Retinal pigment epithelial cell (primary cell): Measurements from ENCODE around the gene CFAP61.

ENCODE experiments used
- DNase-seq: peaks from one replicate; pipeline ENCODE4 v3.0.0-alpha.2; 2010; ENCODE audit warnings: low read depth
- H3K4me3 ChIP-seq: 2 replicates; pipeline ENCODE4 v1.5.1; 2011; ENCODE audit warnings: mild to moderate bottlenecking, low read length, control low read depth, moderate library complexity
- CTCF ChIP-seq: conservative IDR thresholded peaks from 2 replicates; pipeline ENCODE4 v1.5.1; 2011; ENCODE audit warnings: low read depth, low read length, control low read depth, inconsistent platforms

The CFAP61 gene

GRCh38 chr20:20161611-20162010 lies 109.3 kb downstream of the CFAP61 start:
- TF ChIP-seq CTCF: no peak
- DNase-seq: no peak

GRCh38 chr20:20167698-20168097 lies 115.4 kb downstream of the CFAP61 start:
- DNase-seq: no peak
- no peak for TF ChIP-seq CTCF
- no peak overlapping the region for H3K4me3 ChIP-seq

More at GRCh38 chr20:20161611-20162010, 109.3 kb downstream of the CFAP61 start:
- no peak overlapping the region for H3K4me3 ChIP-seq

- no peak overlapping the region for H3K4me3 ChIP-seq
- DNase-seq: no peak
- TF ChIP-seq CTCF: no peak
Measured at GRCh38 chr20:20173254-20173653, 120.9 kb downstream of the CFAP61 start.

GRCh38 chr20:20174089-20174835 lies 121.9 kb downstream of the CFAP61 start:
- TF ChIP-seq CTCF: no peak
- no peak overlapping the region for H3K4me3 ChIP-seq
- DNase-seq: no peak

GRCh38 chr20:20181322-20181721 lies 129.0 kb downstream of the CFAP61 start:
- TF ChIP-seq CTCF: no peak
- DNase-seq: no peak

GRCh38 chr20:20184149-20184548 lies 131.8 kb downstream of the CFAP61 start:
- no peak overlapping the region for H3K4me3 ChIP-seq
- no peak for DNase-seq
- TF ChIP-seq CTCF: peak; percentile 12

More at GRCh38 chr20:20181322-20181721, 129.0 kb downstream of the CFAP61 start:
- no peak overlapping the region for H3K4me3 ChIP-seq

- TF ChIP-seq CTCF: no peak
- no peak for DNase-seq
- no peak overlapping the region for H3K4me3 ChIP-seq
Measured at GRCh38 chr20:20184706-20185105, 132.4 kb downstream of the CFAP61 start.
